HG02610 (cell line): ENCODE results near the gene SRSF3.
"Not testable (repeated sequence)": the region's sequence is repeated elsewhere in the genome, so short reads cannot be mapped to it uniquely, and the experiment has no call there.

Experiments
- ATAC-seq: cut with Tn5 transposase; IDR thresholded peaks from one replicate; pipeline ENCODE4 v1.9.1; 2021; ENCODE audit warnings: mild to moderate bottlenecking, moderate library complexity; ENCODE audit not compliant: unreplicated experiment

SRSF3 gene

GRCh38 chr6:36604090-36605060 is 10.2 kb downstream of the SRSF3 start:
- no peak for ATAC-seq

GRCh38 chr6:36605143-36605542 is 11.0 kb downstream of the SRSF3 start:
- ATAC-seq, result no peak

GRCh38 chr6:36605560-36606391 is 11.6 kb downstream of the SRSF3 start:
- no peak for ATAC-seq

- not testable (repeated sequence) for ATAC-seq
These were observed 13.1 kb downstream of the SRSF3 start for GRCh38 chr6:36607305-36607682.

- no peak for ATAC-seq
These were observed 13.7 kb downstream of the SRSF3 start for GRCh38 chr6:36607683-36608386.

GRCh38 chr6:36608788-36609563 is 14.8 kb downstream of the SRSF3 start:
- no peak for ATAC-seq

- no peak for ATAC-seq
These were observed 15.4 kb downstream of the SRSF3 start for GRCh38 chr6:36609582-36609981.

GRCh38 chr6:36610041-36610955 is 16.1 kb downstream of the SRSF3 start:
- ATAC-seq, result no peak

GRCh38 chr6:36610956-36611336 is 16.8 kb downstream of the SRSF3 start:
- ATAC-seq, result no peak

- not testable (repeated sequence) for ATAC-seq
These were observed 17.5 kb downstream of the SRSF3 start for GRCh38 chr6:36611679-36612078.

GRCh38 chr6:36612101-36612625 is 18.0 kb downstream of the SRSF3 start:
- no peak for ATAC-seq

GRCh38 chr6:36613200-36613995 is 19.2 kb downstream of the SRSF3 start:
- ATAC-seq, result no peak

- ATAC-seq, result no peak
These were observed 21.0 kb downstream of the SRSF3 start for GRCh38 chr6:36615018-36615761.

- no peak for ATAC-seq
These were observed 22.8 kb downstream of the SRSF3 start for GRCh38 chr6:36616893-36617521.

- no peak for ATAC-seq
These were observed 24.5 kb downstream of the SRSF3 start for GRCh38 chr6:36618366-36619355.

- no peak for ATAC-seq
These were observed 27.3 kb downstream of the SRSF3 start for GRCh38 chr6:36621371-36621855.
